ENCODE measurements around the gene ZNF556.

ZNF556 gene

DNA sequence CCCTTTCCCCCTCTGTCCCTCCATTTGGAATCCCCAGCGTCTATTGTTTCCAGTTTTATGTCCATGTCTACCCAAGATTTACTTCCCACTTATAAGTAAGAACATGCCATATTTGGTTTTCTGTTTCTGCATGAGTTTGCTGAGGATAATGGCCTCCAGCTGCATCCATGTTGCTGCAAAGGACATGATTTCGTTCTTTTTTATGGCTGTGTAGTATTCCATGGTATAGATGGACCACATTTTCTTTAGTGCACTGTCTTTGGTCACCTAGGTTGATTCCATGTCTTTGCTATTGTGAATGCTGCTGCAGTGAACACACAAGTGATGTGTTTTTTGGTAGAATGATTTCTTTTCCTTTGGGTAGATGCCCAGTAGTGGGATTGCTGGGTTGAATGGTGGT, 22.0 kb upstream of the ZNF556 start:
- DNase-seq (ENCODE audit: low read depth), result no peak
- TF ChIP-seq CTCF (conservative IDR thresholded peaks at IDR 0.05; ENCODE audit: low read depth, low read length), result no peak
- H3K4me3 ChIP-seq (ENCODE audit: low read depth, low read length), result no peak overlapping the region

DNA sequence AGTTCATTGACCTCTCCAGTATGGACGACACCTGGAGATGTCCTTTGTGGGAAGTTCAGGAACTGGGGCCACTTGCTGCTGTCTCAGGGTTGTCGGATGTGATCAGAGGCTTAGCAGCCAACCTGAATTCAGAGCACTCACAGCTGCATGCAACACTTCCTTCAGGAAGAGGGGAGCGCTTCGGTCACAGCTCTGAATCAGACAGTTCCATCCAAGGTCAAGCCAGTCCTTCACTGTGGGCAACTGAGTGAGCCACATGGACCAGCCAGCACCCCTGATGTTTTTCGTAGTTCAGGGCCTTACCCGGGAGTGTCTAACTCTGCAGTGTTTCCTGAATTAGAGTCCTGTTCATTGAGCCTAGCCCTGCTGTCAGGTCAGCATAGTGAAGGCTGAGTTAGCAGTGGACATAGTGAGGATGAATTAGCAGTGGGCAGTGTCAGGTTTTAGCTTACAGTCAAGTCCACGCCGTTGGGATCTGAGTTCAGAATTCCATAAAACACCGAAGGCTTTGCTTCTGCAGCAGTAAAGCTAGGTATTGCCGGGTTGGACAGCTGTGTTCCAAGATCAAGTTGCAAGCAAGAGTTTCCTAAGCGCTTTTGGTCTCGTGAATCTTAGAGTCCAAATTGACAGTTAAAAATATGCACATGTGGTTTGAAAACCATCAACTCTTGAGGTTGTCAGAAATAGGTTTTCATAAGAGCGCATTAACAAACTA, 20.8 kb upstream of the ZNF556 start:
- H3K4me3 ChIP-seq (ENCODE audit: low read depth, low read length), result no peak overlapping the region
- no peak for TF ChIP-seq CTCF (conservative IDR thresholded peaks at IDR 0.05; ENCODE audit: low read depth, low read length)
- DNase-seq (ENCODE audit: low read depth), result no peak

DNA sequence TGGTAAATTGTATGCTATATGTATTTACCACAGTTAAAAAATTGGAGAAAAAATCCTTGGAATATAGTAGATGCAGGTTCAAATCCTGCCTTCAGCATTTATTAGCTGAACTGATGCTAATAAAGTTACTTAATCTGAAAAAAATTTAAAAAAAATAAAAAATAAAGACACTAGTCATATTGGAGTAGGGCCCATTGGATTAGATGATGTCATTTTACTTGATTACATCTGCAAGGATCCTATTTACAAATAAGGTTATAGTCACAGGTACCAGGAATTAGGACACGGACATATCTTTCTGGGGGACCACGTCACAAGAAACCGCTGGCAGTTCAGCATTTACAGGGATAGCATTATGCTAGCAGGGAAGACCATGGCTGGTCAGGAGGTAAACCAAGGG, 19.6 kb upstream of the ZNF556 start:
- no peak for TF ChIP-seq CTCF (conservative IDR thresholded peaks at IDR 0.05; ENCODE audit: low read depth, low read length)
- no peak for DNase-seq (ENCODE audit: low read depth)
- H3K4me3 ChIP-seq (ENCODE audit: low read depth, low read length), result no peak overlapping the region

DNA sequence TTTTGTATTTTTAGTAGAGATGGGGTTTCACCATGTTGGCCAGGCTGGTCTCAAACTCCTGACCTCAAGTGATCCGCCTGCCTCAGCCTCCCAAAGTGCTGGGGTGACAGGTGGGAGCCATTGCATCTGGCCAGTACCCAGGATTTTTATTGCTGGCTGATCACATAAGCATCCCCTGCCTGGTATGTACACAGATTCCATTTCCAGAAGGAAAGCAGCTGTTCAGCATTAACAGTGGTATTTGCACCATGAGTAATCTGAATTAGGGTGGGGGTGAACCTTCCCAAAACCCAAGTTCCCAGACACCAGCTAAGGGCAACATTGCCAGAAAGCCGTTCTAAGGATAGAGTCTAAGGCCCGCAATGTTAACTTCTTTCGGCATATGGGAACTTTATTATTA, 18.5 kb upstream of the ZNF556 start:
- DNase-seq (ENCODE audit: low read depth), result no peak
- TF ChIP-seq CTCF (conservative IDR thresholded peaks at IDR 0.05; ENCODE audit: low read depth, low read length), result no peak
- no peak overlapping the region for H3K4me3 ChIP-seq (ENCODE audit: low read depth, low read length)

DNA sequence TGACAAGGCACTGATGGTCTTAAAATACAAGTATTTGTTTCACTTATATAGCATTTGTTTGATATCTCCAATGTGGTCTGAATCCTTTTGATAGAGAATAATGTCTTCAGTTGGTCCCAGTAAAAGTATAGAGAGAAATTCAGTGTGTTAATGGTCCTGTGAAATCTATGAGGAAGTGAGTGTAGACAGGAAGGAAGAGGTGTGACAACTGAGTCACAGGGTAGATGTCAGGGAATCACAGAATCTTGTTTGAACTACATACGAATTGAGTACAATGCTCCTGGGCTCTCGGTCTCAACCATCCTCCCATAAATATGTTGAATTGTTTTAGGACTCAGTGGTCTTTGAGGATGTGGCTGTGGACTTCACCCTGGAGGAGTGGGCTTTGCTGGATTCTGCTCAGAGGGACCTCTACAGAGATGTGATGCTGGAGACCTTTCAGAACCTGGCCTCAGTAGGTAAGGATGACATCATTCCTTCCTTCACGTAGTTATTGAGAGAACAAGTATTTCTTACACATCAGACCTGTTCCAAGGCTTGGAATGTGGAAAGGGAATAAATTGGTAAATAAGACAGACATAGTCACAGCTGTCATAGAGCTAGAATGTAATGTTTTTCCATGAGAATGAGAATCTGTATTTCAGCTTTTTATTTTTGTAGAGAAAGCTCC, 16.7 kb upstream of the ZNF556 start:
- no peak for TF ChIP-seq CTCF (conservative IDR thresholded peaks at IDR 0.05; ENCODE audit: low read depth, low read length)
- no peak overlapping the region for H3K4me3 ChIP-seq (ENCODE audit: low read depth, low read length)
- DNase-seq (ENCODE audit: low read depth), result no peak

DNA sequence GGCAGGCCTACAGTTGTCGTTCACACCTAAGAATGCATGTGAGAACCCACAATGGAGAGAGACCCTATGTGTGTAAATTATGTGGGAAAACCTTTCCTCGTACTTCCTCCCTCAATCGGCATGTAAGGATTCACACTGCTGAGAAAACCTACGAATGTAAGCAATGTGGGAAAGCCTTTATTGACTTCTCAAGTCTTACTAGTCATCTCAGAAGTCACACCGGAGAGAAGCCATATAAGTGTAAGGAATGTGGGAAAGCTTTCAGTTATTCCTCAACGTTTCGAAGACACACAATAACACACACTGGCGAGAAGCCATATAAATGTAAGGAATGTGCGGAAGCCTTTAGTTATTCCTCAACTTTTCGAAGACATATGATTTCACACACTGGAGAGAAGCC, 14.5 kb upstream of the ZNF556 start:
- TF ChIP-seq CTCF (conservative IDR thresholded peaks at IDR 0.05; ENCODE audit: low read depth, low read length), result no peak
- no peak for DNase-seq (ENCODE audit: low read depth)
- no peak overlapping the region for H3K4me3 ChIP-seq (ENCODE audit: low read depth, low read length)

All from choroid plexus epithelial cell (primary cell).